ENCODE measurements around the gene RALBP1. TPM values are rescaled to one million over a fixed set of nuclear protein-coding genes. Genes with fewer than 3 reads are reported as not detected.
A peak's percentile ranks its signal among the peaks of the same experiment; 100 is the strongest.

The RALBP1 gene
- total and polyA plus RNA-seq, 2 of the 4 experiments (the other 2 are of a cell fraction), result 30.6 to 38.2 TPM

GRCh38 chr18:9468998-9469397 is 6.3 kb upstream of the RALBP1 start:
- Histone ChIP-seq H2BK20ac (ENCODE audit: low read depth, low read length) (no peak overlapping the region), H3K9me3 (ENCODE audit: control insufficient read depth, insufficient read depth, low read length) (peaks cover 3% of the 10 kb centered on the region), H3K36me3 (ENCODE audit: control insufficient read depth, insufficient read depth, low read length) (no peaks in the 10 kb centered on the region), H4K5ac (ENCODE audit: low read depth, low read length) (no peak overlapping the region), H3K79me1 (ENCODE audit: low read depth in 1 of 2, low read length in 2 of 2) (peaks cover 2 to 4% of the 10 kb centered on the region in 2 experiments; a peak in 3 of 4 replicates), H2BK15ac (ENCODE audit: low read depth, low read length) (no peak overlapping the region), H4K91ac (ENCODE audit: insufficient read depth, low read depth, low read length) (no peak overlapping the region), H3K27me3 (ENCODE audit: control insufficient read depth, insufficient read depth, low read length) (no peaks in the 10 kb centered on the region), H4K8ac (ENCODE audit: low read depth in 2 of 2, low read length in 2 of 2) (no peak overlapping the region), H2AFZ (replicated peaks; ENCODE audit: low read length, poor library complexity) (no peak overlapping the region), H3K56ac (ENCODE audit: extremely low read depth, insufficient read depth, low read length) (no peak overlapping the region), H3K18ac (ENCODE audit: low read depth, low read length) (no peak overlapping the region), H2AK9ac (replicated peaks; ENCODE audit: low read depth, low read length, poor library complexity) (no peak overlapping the region), H3K4me2 (ENCODE audit: low read depth, low read length) (no peak overlapping the region), H2BK120ac (ENCODE audit: low read depth, low read length) (no peak overlapping the region), H3K9me1 (ENCODE audit: insufficient read depth, low read length) (peaks cover 2% of the 10 kb centered on the region; the same call in 1 of the 2 replicates), H3K23ac (ENCODE audit: low read depth, low read length) (no peak overlapping the region), H3K4ac (ENCODE audit: low read depth, low read length) (no peak overlapping the region), H4K20me1 (ENCODE audit: insufficient read depth, low read length) (no peaks in the 10 kb centered on the region), H3K4me3 (ENCODE audit: insufficient read depth, low read depth, low read length) (no peak overlapping the region), H2AK5ac (ENCODE audit: low read depth, low read length) (no peak overlapping the region), H3K27ac (ENCODE audit: insufficient read depth, low read length) (no peak overlapping the region), H2BK5ac (ENCODE audit: low read depth, low read length, poor library complexity, severe bottlenecking) (no peak overlapping the region), H3K14ac (replicated peaks; ENCODE audit: low read depth, low read length) (no peak overlapping the region), H3K4me1 (ENCODE audit: control insufficient read depth, insufficient read depth, low read length) (no peaks in the 10 kb centered on the region; the same call in 1 of the 2 replicates), H3K9ac (ENCODE audit: low read depth, low read length) (no peak overlapping the region)
- no peak for DNase-seq
- in situ Hi-C loops (cut with MboI; ENCODE audit: low sequenced_read_pairs) (no loop called here), dilution Hi-C loops (cut with HindIII; ENCODE audit: low sequenced_read_pairs, unreplicated experiment) (no loop called here), intact Hi-C loops (cut with micrococcal nuclease) (no loop called here)
- POLR2A ChIA-PET (ENCODE audit: unreplicated experiment), result no interaction called here
- TF ChIP-seq CEBPB (IDR thresholded peaks at IDR 0.05; ENCODE audit: low read depth, low read length) (peak; percentile 53), SMC3 (IDR thresholded peaks at IDR 0.05; ENCODE audit: low read depth, low read length) (no peak), RCOR1 (IDR thresholded peaks at IDR 0.05; ENCODE audit: insufficient replicate concordance, low read length) (no peak), MAZ (IDR thresholded peaks at IDR 0.05; ENCODE audit: borderline replicate concordance, low read depth, low read length) (no peak), RAD21 (IDR thresholded peaks at IDR 0.05; ENCODE audit: low read length) (no peak), FOS (IDR thresholded peaks at IDR 0.05; ENCODE audit: low read depth, low read length) (no peak), CHD1 (IDR thresholded peaks at IDR 0.05; ENCODE audit: low read depth, low read length) (no peak), MAFK (IDR thresholded peaks at IDR 0.05; ENCODE audit: low read depth, low read length) (no peak), MXI1 (IDR thresholded peaks at IDR 0.05; ENCODE audit: borderline replicate concordance, low read depth, low read length) (no peak)
- CTCF ChIA-PET, result no interaction called here
- no TSS peak for BruUV-seq (replicated peaks)
- no CpG with 5 or more reads among the region's 3 CpGs for WGBS, 2 experiments (ENCODE audit: extremely low coverage in 2 of 2, insufficient read length in 1 of 2)
- ATAC-seq (ENCODE audit: low read depth), result no peak
